Activated CD8-positive, alpha-beta memory T cell treated with anti-CD3 and anti-CD28 coated beads, Interleukin-2, amount 50 U/mL, for 1 hour (primary cell): Measurements from ENCODE around the gene MTA3.
"Not testable (repeated sequence)": the region's sequence is repeated elsewhere in the genome, so short reads cannot be mapped to it uniquely, and the experiment has no call there.

Experiments
- DNase-seq: peaks from one replicate; pipeline ENCODE4 v3.0.0-alpha.2; 2020; ENCODE audit errors: extremely low read depth

The MTA3 gene

GRCh38 chr2:42607101-42607637, 38.7 kb downstream of the MTA3 start:
- no peak for DNase-seq

GRCh38 chr2:42613281-42614064, 45.0 kb downstream of the MTA3 start:
- no peak for DNase-seq

GRCh38 chr2:42614838-42615237, 46.4 kb downstream of the MTA3 start:
- no peak for DNase-seq

GRCh38 chr2:42618116-42618515, 49.7 kb downstream of the MTA3 start:
- no peak for DNase-seq

- DNase-seq = no peak
Observed at GRCh38 chr2:42618972-42619371, 50.5 kb downstream of the MTA3 start.

- DNase-seq = not testable (repeated sequence)
Observed at GRCh38 chr2:42621626-42622025, 53.2 kb downstream of the MTA3 start.

- no peak for DNase-seq
Observed at GRCh38 chr2:42622943-42623676, 54.7 kb downstream of the MTA3 start.

GRCh38 chr2:42624047-42624446, 55.6 kb downstream of the MTA3 start:
- no peak for DNase-seq

GRCh38 chr2:42628024-42628423, 59.6 kb downstream of the MTA3 start:
- DNase-seq = not testable (repeated sequence)

- DNase-seq = no peak
Observed at GRCh38 chr2:42636934-42637333, 68.5 kb downstream of the MTA3 start.

GRCh38 chr2:42638080-42638784, 69.8 kb downstream of the MTA3 start:
- no peak for DNase-seq

- no peak for DNase-seq
Observed at GRCh38 chr2:42639340-42640077, 71.1 kb downstream of the MTA3 start.

GRCh38 chr2:42640261-42640660, 71.8 kb downstream of the MTA3 start:
- no peak for DNase-seq

- not testable (repeated sequence) for DNase-seq
Observed at GRCh38 chr2:42642371-42642770, 73.9 kb downstream of the MTA3 start.

- DNase-seq = no peak
Observed at GRCh38 chr2:42645551-42645950, 77.1 kb downstream of the MTA3 start.

GRCh38 chr2:42648796-42649195, 80.4 kb downstream of the MTA3 start:
- no peak for DNase-seq

- no peak for DNase-seq
Observed at GRCh38 chr2:42651057-42651456, 82.6 kb downstream of the MTA3 start.

GRCh38 chr2:42652086-42652485, 83.7 kb downstream of the MTA3 start:
- no peak for DNase-seq

GRCh38 chr2:42653039-42653438, 84.6 kb downstream of the MTA3 start:
- no peak for DNase-seq

GRCh38 chr2:42653908-42654445, 85.5 kb downstream of the MTA3 start:
- DNase-seq = no peak

GRCh38 chr2:42658306-42658705, 89.9 kb downstream of the MTA3 start:
- DNase-seq = no peak
